Measurements from ENCODE around the gene CD1E.

CD1E gene

GRCh38 chr1:158353303-158354075 lies at the start of gene CD1E:
CD1E (plus strand) TSS chr1:158353894; CDS start chr1:158353989, 95 bp downstream.
- TF ChIP-seq, protein P1, sequence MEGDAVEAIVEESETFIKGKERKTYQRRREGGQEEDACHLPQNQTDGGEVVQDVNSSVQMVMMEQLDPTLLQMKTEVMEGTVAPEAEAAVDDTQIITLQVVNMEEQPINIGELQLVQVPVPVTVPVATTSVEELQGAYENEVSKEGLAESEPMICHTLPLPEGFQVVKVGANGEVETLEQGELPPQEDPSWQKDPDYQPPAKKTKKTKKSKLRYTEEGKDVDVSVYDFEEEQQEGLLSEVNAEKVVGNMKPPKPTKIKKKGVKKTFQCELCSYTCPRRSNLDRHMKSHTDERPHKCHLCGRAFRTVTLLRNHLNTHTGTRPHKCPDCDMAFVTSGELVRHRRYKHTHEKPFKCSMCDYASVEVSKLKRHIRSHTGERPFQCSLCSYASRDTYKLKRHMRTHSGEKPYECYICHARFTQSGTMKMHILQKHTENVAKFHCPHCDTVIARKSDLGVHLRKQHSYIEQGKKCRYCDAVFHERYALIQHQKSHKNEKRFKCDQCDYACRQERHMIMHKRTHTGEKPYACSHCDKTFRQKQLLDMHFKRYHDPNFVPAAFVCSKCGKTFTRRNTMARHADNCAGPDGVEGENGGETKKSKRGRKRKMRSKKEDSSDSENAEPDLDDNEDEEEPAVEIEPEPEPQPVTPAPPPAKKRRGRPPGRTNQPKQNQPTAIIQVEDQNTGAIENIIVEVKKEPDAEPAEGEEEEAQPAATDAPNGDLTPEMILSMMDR (IDR thresholded peaks at IDR 0.05; ENCODE audit: borderline replicate concordance, control extremely low read depth, extremely low read depth, insufficient read depth, missing control alignments) = no peak
- in situ Hi-C loops (cut with MboI; ENCODE audit: low sequenced_read_pairs, unreplicated experiment) = no loop called here
- peak; percentile 49 for DNase-seq (ENCODE audit: low spot score)

DNA sequence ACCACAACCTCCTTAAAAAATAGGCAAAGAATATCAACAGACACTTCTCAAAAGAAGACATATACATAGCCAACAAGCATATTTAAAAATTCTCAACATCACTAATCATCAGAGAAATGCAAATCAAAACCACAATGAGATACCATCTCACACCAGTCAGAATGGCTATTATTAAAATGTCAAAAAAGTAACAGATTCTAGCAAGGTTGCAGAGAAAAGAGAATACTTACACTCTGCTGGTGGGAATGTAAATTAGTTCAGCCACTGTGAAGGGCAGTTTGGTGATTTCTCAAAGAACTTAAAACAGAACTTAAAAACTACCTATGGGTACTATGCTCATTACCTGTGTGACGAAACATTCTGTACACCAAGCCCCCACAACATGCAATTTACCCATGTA lies 43.1 kb upstream of the CD1E start:
- TF ChIP-seq, protein P1 (IDR thresholded peaks at IDR 0.05; ENCODE audit: borderline replicate concordance, control extremely low read depth, extremely low read depth, insufficient read depth, missing control alignments) = no peak
- DNase-seq (ENCODE audit: low spot score) = no peak
- in situ Hi-C loops (cut with MboI; ENCODE audit: low sequenced_read_pairs, unreplicated experiment) = no loop called here

DNA sequence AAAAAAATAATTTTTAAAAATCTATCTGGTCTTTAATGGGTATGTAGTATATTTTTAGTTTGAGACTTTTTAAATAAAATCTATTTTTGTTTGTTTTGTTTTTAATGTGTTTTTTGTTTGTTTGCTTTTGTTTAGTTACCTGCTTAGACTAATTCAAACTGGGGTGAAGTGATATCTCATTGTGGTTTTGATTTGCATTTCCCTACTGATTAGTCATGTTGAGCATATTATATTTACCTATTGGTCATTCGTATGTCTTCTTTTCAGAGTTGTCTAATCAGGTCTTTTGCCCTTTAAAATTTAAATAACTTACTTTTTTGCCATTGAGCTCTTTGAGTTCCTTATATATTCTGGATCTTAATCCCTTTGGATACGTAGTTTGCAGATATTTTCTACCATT lies 42.6 kb upstream of the CD1E start:
- TF ChIP-seq, protein P1 (IDR thresholded peaks at IDR 0.05; ENCODE audit: borderline replicate concordance, control extremely low read depth, extremely low read depth, insufficient read depth, missing control alignments) = no peak
- DNase-seq (ENCODE audit: low spot score) = no peak
- in situ Hi-C loops (cut with MboI; ENCODE audit: low sequenced_read_pairs, unreplicated experiment) = no loop called here

DNA sequence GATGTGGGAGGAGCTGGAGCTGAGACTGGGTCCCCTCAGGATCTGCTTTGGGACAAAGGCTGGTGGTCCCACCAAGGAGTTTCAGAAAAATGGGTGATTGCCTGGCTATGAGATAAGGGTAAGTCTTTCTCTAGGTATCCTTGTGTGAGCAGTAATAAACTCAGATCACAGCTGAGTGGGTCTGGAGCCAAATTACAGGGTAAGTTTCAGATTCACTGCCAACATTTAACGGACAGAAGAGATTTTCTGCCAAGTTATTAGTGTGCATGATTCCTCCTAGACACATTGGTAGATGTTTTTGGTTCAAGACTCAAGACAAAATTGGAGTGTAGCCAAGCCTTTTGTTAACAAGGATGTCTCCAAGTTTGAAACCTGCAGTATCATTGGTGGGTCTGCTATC lies 29.8 kb upstream of the CD1E start:
- in situ Hi-C loops (cut with MboI; ENCODE audit: low sequenced_read_pairs, unreplicated experiment) = no loop called here
- TF ChIP-seq, protein P1 (IDR thresholded peaks at IDR 0.05; ENCODE audit: borderline replicate concordance, control extremely low read depth, extremely low read depth, insufficient read depth, missing control alignments) = no peak
- no peak for DNase-seq (ENCODE audit: low spot score)

- in situ Hi-C loops (cut with MboI; ENCODE audit: low sequenced_read_pairs, unreplicated experiment) = no loop called here
- TF ChIP-seq, protein P1 (IDR thresholded peaks at IDR 0.05; ENCODE audit: borderline replicate concordance, control extremely low read depth, extremely low read depth, insufficient read depth, missing control alignments) = no peak
- peak; percentile 29 for DNase-seq (ENCODE audit: low spot score)
These were observed 29.3 kb upstream of the CD1E start for GRCh38 chr1:158324395-158324794.

DNA sequence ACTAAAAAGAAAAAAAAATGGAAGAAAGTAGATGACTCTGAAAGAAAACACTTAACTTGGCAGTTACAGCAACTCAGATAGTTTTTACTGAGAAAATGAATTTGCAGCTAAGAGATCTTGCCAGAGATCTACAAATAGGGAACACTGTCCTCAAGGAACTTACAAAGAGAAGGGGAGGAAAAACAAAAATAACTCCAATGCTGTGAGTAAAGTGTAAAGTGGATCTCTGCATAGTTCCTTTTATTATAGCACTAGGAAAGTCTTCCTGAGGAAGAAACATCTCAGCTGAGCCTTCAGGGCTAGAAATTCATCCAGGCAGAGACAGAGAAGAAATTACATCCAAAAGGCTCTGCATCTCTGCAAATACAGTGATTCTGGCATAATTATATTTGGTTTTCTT lies 26.2 kb upstream of the CD1E start:
- DNase-seq (ENCODE audit: low spot score) = no peak
- TF ChIP-seq, protein P1 (IDR thresholded peaks at IDR 0.05; ENCODE audit: borderline replicate concordance, control extremely low read depth, extremely low read depth, insufficient read depth, missing control alignments) = no peak
- in situ Hi-C loops (cut with MboI; ENCODE audit: low sequenced_read_pairs, unreplicated experiment) = no loop called here

Data from GM13976 (cell line).